Muscle of back (tissue), 13 donors: ENCODE data around the gene HDAC3. TPM values are rescaled to one million over a fixed set of nuclear protein-coding genes. Genes with fewer than 3 reads are reported as not detected.

Experiments
- DNase-seq, 3 donors: peaks; one replicate each; pipeline versions ENCODE4 v3.0.0 to v3.0.0-alpha.2; 2013
- long read RNA-seq, 9 donors: transcript quantifications; one replicate each; lab custom pipeline, GENCODE V29; 2026
- polyA plus RNA-seq, 10 donors: library from polyadenylated mRNA; unstranded; fragments of 120-200 nt; gene quantifications; one replicate each; pipeline ENCODE4 v1.2.1, GENCODE V29; 2013; ENCODE audit not compliant: insufficient read length in 10 of 10

HDAC3 gene
- 10 to 100 TPM; 42.3 to 60.5 (median 55.2) TPM for polyA plus RNA-seq
- long read RNA-seq, donor 1, partial matches to known transcripts = 0 of 3 reads
- long read RNA-seq, donor 1, other reads (novel, unspliced or antisense) = 0 of 3 reads
- long read RNA-seq, donor 2, transcript HDAC3-201 (15 exons, 1,959 nt) = major isoform, 6 of 7 reads
- long read RNA-seq, donor 2, partial matches to known transcripts = 0 of 7 reads
- long read RNA-seq, donor 2, other reads (novel, unspliced or antisense) = 0 of 7 reads
- long read RNA-seq, donor 3 = 0 reads
- long read RNA-seq, donor 4, partial matches to known transcripts = 0 of 1 reads
- long read RNA-seq, donor 4, other reads (novel, unspliced or antisense) = 0 of 1 reads
- long read RNA-seq, donor 5, transcript HDAC3-201 (15 exons, 1,959 nt) = major isoform, 8 of 10 reads
- long read RNA-seq, donor 5, partial matches to known transcripts = 0 of 10 reads
- long read RNA-seq, donor 5, other reads (novel, unspliced or antisense) = 0 of 10 reads
- long read RNA-seq, donor 6, transcript HDAC3-201 (15 exons, 1,959 nt) = major isoform, 11 of 11 reads
- long read RNA-seq, donor 6, partial matches to known transcripts = 0 of 11 reads
- long read RNA-seq, donor 6, other reads (novel, unspliced or antisense) = 0 of 11 reads
- long read RNA-seq, donor 7, partial matches to known transcripts = 0 of 7 reads
- long read RNA-seq, donor 7, other reads (novel, unspliced or antisense) = 0 of 7 reads
- long read RNA-seq, donor 8, partial matches to known transcripts = 6 of 10 reads
- long read RNA-seq, donor 8, other reads (novel, unspliced or antisense) = 0 of 10 reads
- long read RNA-seq, donor 9 = 0 reads

DNA sequence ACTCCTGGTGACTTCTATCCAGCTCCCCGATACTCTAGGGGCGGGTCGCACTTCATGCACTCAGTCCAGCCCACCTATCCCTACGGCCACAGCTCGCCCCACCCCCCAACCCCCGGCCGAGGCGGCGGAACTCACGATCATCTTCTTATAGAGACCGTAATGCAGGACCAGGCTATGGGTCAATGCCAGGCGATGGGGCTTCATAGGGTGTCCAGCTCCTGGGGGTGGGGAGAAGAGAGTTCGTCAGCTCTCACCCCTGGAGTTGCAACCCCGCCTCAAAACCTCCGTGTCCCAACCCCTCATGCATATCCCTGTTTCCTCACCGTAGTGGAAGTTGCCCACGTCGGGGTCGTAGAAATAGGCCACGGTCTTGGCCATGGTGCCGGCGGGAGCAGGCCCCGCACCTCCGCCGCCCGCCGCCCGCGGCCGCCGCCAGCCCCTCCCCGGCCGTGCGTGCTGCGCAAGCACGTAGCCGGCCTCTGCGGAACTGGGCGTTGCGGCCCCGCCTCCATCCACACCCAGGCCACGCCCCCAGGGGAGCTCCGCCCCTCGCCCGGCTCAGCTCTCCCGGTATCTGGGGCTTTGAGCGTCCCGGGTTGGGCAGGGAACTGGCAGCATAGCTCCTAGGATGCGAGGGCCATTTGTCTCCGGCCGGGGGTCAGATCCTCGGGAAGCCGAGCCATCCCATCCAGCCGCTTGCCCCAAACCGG is at the start of gene HDAC3, which contains the start of gene RELL2:
TSS of gene HDAC3 (minus strand) at position 437 of the 710 bp plus-strand sequence. CDS start at position 378, 59 bp downstream.
TSS of gene RELL2 (plus strand) at position 585 of the 710 bp plus-strand sequence. CDS start 1,229 bp downstream, outside the sequence.
- DNase-seq = peak; percentile 88 to 96 (median 93)

DNA sequence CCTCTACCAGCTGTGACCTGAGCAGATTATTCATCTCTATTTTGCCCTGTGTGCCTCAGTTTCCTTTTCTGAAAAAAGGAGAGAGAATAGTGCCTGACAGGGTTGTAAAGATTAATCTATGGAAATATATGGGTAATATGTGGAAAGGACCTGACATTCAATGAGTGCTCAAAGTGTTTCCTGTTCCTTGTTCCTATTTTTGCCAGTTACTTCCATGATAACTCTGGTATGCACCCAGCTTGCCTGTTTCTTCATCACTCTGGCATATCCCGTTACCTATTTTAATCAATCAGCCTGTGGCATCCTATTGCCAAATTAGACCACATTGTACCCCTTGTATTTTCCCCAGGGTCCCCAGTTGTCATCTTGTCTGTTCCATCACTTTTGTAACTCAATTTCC is 48.9 kb upstream of the HDAC3 start:
- no peak for DNase-seq

DNA sequence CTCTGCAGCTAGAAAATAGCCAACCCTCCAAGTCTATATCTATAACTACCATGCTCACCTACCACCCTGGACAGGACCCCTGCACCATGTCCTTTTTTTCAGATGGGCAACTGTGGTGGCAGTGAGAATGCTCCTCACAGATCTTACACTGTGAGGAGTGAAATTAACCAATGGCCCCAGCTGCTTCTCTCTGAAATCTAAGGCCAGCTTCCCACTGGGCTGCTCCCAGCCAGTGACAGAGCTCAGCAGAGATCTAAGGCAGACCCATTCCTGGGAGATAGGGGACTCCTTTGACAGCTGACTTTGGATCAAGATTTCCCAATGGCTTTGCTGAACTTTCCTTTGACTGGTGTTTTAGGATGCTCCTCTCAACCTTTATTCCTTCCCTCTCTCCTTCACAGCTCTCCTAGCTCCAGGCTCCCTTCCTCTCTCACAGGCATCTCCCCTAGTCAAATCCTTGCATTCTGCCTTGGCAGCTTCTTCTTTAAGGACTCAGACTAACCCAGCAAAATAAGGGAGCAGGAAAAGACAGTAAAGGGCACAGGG is 47.0 kb upstream of the HDAC3 start:
- no peak for DNase-seq

DNA sequence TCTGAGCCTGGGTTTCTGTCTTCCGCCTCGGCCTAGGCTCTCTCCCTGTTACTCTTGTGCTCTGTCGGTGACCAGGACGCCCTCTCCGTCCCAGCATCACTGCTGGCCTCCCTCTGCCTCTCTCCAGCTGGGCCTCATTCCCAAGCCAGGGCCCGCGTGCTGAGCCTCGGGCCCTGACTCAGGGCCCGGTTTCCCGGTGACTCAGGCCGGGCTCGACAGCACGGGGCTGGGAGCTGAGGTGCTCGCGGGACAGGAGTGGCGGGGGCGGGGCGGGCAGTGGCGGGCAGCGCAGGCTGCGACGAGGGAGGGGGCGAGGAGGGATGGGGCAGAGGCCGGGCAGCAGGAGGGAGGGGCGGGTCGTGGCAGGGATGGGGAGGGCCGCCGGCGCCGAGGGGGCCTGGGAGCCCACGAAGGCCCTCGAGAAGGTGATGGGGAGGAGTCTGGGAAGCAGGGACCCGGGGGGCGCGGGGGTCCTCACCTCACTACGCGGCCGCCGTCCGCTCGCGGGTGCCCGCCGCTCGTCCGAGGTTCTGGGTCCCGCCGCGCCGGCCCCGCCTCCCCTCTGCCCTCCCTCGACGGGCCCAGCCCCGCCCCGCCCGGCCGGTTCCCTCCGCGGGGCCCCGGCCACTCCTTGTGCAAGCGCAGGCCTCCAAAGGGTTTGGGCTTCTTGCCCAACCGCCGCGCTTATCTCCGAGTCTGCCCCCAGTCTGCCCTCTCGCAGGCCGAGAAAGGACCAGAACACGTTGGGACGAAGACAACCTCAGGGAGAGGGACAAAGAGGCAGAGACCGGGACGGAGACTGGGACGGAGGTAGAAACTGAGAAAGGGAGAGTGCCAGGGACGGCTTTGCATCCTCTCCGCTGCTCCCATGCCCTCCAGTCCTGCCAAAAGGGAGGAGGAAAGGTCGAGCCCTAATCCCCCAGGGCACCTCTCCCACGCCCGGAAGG is 45.3 kb upstream of the HDAC3 start, which contains the start of gene ARAP3:
TSS of gene ARAP3 (minus strand) at position 536 of the 947 bp plus-strand sequence. CDS start 1,744 bp downstream, outside the sequence.
- peak; percentile 35 to 76 (median 65) for DNase-seq

DNA sequence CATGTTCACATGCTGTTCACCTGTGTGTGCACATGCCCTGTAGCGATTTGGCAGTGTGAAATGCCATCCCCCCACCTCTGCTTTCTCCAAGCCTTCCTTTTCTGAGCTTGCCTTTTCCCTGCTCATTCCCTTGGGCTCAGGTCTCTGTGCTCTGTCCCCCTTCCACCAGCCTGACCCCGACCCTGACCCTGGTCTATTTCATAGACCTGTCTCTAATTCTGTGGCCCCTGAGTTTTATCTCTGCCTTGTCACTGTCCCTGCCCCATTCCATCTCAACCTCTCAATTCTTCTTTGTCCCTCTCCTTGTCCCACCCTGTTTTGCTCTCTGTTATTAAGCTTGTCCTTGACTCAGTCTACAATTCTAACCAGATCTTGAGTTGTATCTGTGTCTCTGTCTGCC is 44.6 kb upstream of the HDAC3 start:
- DNase-seq = no peak

DNA sequence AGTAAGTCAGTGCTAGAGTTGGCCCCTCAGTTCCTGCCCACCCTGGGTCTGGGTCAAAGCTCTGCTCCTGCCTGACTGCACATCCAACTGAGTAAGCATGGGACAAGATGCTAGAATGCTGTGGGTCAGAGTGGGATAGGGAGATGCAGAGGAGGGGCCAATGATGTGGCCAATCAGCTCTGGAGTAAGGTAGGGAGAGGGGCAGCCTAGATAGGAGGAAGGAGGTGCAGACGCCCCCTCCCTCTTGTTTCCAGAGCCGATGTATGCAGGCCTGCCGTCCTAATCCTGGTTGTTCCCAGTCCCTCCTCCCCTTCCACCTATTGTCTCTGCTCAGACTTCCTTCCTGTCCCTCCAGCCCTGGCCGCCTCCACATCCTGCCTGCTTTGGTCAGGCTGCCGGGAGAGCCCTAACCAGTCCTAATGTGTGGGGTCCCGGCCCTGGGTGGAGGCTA is 44.1 kb upstream of the HDAC3 start:
- peak in 2 of 3 donors; percentile 22 to 73 for DNase-seq

DNA sequence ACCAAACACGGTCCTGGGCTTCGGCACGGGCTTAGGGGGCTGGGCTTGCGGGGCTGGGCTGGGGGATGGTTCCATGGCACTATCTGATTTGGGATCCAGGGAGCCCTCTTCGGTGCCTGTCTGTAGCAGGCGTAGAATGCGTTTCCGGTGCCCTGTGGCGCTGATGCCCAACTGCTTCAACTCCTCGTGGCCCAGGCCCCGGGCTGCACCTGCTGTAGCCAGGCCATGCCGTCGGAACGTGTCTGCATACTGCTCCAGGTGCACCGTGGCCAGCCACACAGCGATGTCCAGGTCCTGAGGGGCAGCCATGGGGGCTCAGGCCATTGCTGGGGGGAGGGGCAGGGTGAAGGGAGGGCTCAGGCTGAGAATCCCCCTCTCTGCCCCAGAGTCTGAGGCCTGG is 43.5 kb upstream of the HDAC3 start:
- no peak for DNase-seq

DNA sequence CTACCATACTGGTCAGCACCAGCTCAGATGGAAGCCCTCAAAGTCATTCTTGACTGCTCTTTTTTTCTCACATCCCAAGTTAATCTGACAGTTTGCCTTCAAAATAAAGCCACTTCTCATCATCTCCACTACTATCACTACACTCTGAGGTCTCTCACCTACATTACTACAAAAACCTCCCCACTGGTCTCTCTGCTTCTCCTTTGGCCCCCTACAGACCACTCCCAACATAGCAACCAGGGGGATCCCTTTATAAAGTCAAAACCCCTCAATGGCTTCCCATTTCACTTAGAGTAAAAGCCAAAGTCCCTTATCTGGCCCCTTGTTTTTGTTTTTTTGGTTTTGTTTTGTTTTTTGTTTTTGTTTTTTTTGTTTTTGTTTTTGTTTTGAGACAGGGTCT is 40.8 kb upstream of the HDAC3 start:
- no peak for DNase-seq

DNA sequence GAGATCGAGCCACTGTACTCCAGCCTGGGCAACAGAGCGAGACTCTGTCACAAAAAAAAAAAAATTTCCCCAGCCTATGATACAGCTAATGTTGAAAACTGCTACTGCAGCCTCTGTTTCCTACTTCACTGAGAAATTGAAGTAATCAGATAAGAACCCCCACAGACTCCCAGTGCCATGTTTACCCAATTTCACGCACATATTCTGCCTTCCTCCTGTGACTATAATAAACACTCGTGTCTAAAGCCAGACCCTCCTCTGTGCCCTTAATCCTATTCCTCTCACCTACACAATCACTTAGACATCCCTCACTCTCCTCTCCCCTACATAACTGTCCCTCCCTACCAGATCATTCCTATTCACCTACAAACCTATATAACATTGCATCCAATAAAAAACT is 39.0 kb upstream of the HDAC3 start:
- no peak for DNase-seq

DNA sequence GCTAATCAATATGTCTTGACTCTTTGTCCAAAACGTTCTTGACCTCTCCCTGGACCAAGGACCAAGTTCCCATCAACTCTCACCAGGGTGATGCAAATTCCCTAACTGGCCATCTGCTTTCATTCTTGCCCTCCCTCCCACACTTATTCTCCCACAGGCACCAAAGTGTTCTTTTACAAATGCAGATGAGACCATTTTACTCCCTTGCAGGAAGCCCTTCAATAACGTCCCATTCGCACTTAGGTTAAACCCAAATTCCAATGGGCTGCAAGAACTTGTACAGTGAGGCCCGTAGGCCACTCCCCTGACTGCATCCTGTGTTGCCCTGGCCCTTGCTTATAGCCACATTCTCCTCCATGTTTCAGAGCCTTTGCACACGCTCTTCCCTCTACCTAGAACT is 38.1 kb upstream of the HDAC3 start:
- no peak for DNase-seq

DNA sequence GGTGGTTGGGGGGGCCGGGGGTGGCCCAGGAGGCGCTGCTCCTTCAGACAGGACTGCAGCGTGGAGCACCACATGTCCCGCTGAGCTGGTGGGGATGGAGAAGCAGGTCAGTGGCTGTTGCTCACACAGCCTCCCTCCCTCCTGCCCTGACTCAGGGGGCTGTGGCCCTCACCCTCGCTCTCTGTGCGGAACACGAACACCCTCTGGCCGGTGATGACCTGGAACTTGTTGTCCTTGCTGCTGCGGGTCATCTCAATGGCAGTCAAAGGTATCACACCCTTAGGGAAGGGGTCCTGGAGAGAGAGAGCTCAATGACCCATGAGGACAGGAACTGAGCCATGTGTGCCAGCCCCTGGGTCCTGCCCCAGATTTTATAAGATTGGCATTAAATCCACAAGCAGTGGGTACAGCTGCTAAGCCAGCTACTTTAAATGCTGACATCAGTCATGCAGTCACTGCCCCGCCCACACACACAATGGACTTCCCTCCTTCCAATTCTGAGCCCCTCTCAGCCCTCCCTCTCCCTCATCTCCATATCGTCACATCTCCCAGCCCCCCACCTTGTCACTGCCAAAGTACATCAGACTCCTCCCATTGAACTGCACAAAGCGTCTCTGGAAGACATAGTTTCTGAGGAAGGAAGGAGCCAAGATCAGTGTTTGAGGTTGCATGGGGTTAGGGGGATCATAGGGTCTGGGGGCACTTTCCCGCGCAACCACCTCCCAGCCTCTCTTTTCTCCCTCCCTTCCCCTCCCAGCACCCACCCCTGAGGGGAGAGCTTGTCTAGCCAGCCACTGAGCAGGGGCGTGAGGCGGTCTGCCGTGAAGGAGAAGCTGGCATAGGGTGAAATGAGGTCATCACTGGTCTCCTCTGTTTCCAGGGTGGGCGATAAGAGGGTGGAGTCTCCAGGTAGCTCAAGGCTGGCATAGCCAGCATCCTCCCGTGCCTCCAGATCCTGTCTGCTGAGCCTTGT is 36.5 kb upstream of the HDAC3 start:
- peak in 1 of 3 donors; percentile 32 for DNase-seq

DNA sequence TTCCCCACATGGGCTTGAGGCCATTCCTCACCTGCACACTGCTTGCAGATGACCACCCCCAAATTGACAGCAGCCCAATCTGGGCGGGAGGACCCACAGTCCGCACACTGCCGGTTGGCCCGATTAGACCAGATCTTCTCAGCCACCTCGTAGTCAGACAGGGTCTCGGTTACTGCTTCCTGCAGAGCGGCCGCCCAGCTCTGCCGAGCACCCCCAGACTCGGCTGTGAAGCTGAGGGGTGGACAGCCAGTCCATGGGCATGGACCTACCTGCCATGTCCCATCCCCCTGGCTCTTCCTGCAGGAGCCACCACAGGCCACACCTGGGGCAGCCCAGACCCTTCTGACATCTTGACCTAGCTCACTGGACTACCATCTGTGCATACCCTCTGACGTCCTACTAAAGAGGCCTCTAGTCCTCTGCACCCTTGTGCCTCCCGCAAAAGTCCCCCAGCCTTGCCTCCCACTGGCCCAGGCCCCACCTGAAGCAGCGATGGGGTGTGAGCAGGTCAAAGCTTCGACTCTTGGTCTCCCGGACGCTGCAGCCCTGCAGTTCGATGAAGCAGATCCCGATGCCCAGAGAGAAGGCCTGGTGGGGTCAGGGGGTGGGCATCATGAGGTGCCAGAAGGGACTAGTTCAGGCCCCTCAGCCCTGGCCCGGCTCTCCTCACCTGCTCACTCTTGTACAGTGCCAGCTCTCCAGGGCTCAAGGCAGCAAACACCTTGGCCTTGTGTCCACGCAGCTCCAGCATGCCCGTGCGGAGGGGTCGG is 35.6 kb upstream of the HDAC3 start:
- no peak for DNase-seq

DNA sequence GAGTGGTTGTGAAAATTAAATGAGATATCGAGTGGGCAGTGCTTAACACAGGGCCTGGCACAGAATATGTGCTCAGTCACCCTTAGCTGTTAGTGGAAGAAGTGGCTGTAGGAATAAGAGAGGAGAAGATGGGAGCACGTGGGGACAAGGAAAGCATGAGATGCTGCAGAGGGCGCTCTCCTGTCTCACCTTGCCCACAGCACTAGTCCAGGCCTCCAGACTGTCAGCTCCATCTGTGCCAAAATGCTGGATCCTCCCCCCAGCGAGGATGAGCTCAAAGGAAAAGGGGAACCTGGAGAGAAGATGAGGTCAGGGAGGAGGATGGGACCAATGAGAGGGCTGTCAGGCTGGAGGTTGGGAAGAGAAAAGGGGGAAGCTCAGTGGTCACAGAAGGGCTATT is 32.9 kb upstream of the HDAC3 start:
- DNase-seq = no peak

DNA sequence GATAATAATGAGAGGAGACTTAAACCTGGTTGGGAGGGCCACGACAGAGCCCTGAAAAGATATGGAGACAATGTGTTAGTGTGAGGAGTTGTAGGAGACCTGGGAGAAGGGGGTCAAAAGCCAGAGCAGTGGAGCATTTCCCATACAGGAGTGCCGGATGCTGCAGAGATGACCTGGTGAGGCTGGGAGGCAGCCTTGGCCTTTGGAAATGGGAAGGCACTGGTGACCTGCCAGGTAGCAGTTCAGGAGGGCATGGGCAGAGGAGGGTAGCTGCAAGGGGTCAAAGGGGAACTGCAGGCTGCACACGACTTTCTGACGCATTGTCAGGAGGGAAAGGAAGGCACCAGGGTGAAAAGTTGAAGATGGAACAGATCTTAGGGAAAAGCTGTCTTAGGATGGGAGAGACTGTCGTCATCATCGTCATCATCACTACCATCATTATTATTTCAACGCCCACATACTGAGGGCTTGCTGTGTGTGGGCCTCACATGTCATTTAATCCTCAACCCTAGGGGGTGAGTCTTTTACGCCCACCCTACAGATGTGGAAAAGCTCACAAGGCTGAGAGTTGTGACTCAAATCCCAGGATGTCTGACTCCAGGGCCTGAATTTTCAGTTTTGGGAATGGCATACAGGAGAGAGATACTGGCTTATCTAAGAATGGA is 32.1 kb upstream of the HDAC3 start:
- no peak for DNase-seq

DNA sequence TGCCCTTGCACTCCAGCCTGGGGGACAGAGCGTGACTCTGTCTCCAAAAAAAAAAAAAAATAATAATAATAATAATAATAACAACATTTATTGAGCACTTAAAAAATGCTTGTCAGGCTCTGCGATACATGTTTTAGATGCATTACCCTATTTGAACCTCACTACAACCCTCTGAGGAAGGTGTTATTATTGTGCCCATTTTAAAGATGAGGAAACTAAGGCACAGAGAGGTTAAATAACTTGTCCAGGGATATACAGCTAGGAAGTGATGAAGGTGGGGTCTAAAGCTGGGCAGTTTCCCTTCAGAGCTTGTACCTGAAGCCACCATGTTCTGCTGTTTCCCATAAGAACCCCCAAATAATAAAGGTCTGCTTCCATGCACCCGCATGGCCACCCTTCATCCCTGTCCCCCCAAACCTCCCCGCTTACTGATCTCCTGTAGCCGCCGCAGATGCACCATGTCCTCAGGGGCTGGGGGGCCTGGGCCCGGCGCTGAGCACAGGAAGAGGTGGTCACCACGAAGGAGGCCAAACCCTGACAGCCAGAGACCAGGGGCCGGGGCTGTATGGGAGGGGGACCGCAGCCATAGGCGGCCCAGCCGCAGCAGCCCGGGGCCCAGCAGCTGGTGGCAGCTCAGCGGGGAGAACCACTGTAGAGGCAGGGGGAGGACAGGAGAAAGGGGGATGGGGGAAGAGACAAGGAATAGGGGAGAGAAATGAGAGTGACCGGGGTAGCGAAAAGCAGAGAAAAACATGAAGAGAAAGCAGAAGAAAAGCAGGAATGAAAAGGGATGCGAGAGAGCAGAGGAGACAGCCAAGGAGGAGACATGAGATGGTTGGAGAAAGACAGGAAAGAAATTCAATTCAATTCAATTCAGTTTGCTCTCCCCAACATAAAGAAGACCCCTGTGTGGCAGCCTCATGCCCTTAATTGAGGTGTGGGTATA is 29.6 kb upstream of the HDAC3 start:
- DNase-seq = no peak

DNA sequence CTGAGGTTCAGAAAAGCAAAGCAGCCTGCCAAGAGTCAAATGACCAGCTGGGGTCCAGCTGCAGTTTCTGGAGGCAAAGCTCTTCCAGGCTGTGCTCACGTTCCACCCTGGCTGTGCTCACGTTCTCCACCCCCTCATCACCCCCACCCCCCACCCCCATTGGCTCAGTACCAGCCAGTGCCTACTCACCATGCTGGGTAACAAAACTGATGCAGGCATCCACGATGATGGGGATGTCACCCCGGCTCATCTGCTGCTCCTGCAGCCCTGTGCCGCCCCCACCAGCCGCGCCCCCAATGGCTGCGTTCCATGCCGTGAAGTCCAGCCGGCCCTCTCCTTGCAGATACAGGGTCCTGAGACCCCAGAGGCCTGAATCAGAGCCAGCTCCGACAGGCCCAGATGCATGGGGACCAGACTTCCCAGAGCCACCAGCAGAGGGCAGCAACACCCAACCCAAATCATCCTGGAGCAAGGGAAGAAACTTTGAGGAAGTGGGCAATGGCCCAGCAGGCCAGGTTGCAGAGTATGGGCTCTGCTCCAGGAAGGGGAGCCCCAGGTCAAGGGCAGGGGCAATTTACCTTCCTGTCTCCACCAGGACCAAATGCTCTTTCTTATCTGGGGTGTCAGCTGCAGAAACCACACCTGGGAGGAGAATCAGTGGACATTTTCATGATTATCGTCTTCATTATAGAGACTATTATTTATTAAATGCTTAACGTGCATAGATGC is 28.2 kb upstream of the HDAC3 start:
- DNase-seq = peak; percentile 43 to 83 (median 73)
